ENCODE data around the gene CLTCL1. TPM values are rescaled to one million over a fixed set of nuclear protein-coding genes. Genes with fewer than 3 reads are reported as not detected.

The CLTCL1 gene
- total and polyA plus RNA-seq, 9 of the 15 experiments (the other 6 are each of a cell fraction or from before 2014, with no cell fraction given): 1.1 to 11.7 (median 5.0) TPM

GRCh38 chr22:19195796-19196731, 95.5 kb downstream of the CLTCL1 start (continued):
- peak; percentile 78 for TF ChIP-seq MAX (CRISPR knock-in tag; IDR thresholded peaks at IDR 0.05)
- no peak for TF ChIP-seq PCBP2 (IDR thresholded peaks at IDR 0.05; ENCODE audit: low read depth, low read length, poor library complexity, severe bottlenecking)
- no peak for TF ChIP-seq ZNF121 (CRISPR knock-in tag; conservative IDR thresholded peaks at IDR 0.05)
- no peak for TF ChIP-seq ZKSCAN8 (CRISPR knock-in tag; IDR thresholded peaks at IDR 0.05)
- TF ChIP-seq NCOA1 (IDR thresholded peaks at IDR 0.05; ENCODE audit: low read depth): no peak
- no peak for TF ChIP-seq GATAD2B (IDR thresholded peaks at IDR 0.05; ENCODE audit: borderline replicate concordance)
- TF ChIP-seq MAFK (IDR thresholded peaks at IDR 0.05; ENCODE audit: low read length): no peak
- no peak for TF ChIP-seq NELFE (IDR thresholded peaks at IDR 0.05; ENCODE audit: insufficient read depth, insufficient read length)
- no peak for TF ChIP-seq ZNF785 (CRISPR knock-in tag; IDR thresholded peaks at IDR 0.05)
- peak in 1 of 2 experiments; percentile 71; a peak in 2 of 4 replicates for TF ChIP-seq FOXA3 (CRISPR knock-in tag; conservative IDR thresholded peaks at IDR 0.05 in 1 of 2, IDR thresholded peaks at IDR 0.05 in 1 of 2)
- TF ChIP-seq HMGXB4 (CRISPR knock-in tag; IDR thresholded peaks at IDR 0.05): 0 out of 2 replicates have a peak, but pooled peaks have one; percentile 66
- TF ChIP-seq FOXK2 (conservative IDR thresholded peaks at IDR 0.05 in 1 of 2, IDR thresholded peaks at IDR 0.05 in 1 of 2; ENCODE audit: low read depth in 2 of 2): no peak
- no peak for TF ChIP-seq NFXL1 (CRISPR knock-in tag; IDR thresholded peaks at IDR 0.05)
- no peak for TF ChIP-seq KDM2B (CRISPR knock-in tag; IDR thresholded peaks at IDR 0.05)
- no peak for TF ChIP-seq MTA3 (IDR thresholded peaks at IDR 0.05; ENCODE audit: borderline replicate concordance)
- TF ChIP-seq ZNF133 (CRISPR knock-in tag; IDR thresholded peaks at IDR 0.05): no peak
- TF ChIP-seq TFAP4 (CRISPR knock-in tag; IDR thresholded peaks at IDR 0.05; ENCODE audit: borderline replicate concordance): no peak
- no peak for TF ChIP-seq PHB2 (IDR thresholded peaks at IDR 0.05; ENCODE audit: low read depth)
- no peak for TF ChIP-seq TAF9B (IDR thresholded peaks at IDR 0.05; ENCODE audit: partially characterized antibody)
